AG09309 (cell line): ENCODE measurements around the gene TOMM6.

Experiments
- DNase-seq: peaks from one replicate; pipeline ENCODE4 v3.0.0-alpha.2; 2010; ENCODE audit warnings: low read depth
- H3K4me3 ChIP-seq: 2 replicates; pipeline ENCODE4 v1.5.1; 2011; ENCODE audit warnings: mild to moderate bottlenecking, low read depth, low read length, moderate library complexity; ENCODE audit not compliant: control insufficient read depth
- TF ChIP-seq, protein P1 (sequence below): IDR thresholded peaks from 2 replicates; pipeline ENCODE4 v1.5.1; 2011; ENCODE audit warnings: mild to moderate bottlenecking, low read depth, low read length, inconsistent platforms; ENCODE audit not compliant: insufficient read depth, control insufficient read depth; ENCODE audit errors: missing control alignments

Gene TOMM6

DNA sequence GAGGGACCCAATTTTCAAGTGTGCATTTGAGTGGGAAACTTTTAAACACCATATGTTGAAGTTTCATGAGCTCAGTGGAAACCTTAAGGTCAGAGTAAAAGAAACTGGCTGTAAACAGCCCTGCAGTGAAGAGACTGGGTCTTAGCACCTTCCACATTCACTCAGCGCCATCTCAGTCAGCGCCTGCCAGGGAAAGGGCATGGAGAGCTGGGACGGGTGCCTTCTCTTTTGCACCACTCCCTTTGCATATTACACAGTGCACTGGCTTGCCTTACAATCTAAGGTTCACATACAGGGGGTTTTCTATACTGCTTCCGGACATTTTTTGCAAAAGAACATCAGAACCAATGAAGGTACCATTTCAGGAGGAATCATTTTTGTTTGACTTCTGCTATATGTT is 4.5 kb downstream of the TOMM6 start:
- TF ChIP-seq, protein P1, sequence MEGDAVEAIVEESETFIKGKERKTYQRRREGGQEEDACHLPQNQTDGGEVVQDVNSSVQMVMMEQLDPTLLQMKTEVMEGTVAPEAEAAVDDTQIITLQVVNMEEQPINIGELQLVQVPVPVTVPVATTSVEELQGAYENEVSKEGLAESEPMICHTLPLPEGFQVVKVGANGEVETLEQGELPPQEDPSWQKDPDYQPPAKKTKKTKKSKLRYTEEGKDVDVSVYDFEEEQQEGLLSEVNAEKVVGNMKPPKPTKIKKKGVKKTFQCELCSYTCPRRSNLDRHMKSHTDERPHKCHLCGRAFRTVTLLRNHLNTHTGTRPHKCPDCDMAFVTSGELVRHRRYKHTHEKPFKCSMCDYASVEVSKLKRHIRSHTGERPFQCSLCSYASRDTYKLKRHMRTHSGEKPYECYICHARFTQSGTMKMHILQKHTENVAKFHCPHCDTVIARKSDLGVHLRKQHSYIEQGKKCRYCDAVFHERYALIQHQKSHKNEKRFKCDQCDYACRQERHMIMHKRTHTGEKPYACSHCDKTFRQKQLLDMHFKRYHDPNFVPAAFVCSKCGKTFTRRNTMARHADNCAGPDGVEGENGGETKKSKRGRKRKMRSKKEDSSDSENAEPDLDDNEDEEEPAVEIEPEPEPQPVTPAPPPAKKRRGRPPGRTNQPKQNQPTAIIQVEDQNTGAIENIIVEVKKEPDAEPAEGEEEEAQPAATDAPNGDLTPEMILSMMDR = no peak
- no peak for DNase-seq
- no peak overlapping the region for H3K4me3 ChIP-seq

DNA sequence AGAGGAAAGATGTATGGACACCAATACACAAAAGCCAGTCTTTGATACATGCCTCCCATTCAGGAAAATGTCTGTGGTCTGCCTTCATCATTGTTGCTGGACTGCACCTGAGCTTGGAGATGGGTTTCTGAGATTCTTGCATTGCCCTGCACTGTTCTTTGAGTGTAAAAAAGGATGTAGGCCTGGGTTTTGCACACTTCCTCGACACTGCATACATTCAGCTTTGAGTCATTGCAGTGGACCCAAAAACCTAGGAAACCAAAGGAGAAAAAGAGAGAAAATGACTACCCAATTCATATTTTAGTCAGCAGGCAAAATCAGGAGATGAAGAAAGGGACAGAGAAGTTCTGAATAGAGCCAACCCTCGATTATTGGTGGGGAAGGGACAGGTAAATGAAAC is 9.0 kb downstream of the TOMM6 start:
- DNase-seq = no peak
- TF ChIP-seq, protein P1 = no peak
- H3K4me3 ChIP-seq = no peak overlapping the region

DNA sequence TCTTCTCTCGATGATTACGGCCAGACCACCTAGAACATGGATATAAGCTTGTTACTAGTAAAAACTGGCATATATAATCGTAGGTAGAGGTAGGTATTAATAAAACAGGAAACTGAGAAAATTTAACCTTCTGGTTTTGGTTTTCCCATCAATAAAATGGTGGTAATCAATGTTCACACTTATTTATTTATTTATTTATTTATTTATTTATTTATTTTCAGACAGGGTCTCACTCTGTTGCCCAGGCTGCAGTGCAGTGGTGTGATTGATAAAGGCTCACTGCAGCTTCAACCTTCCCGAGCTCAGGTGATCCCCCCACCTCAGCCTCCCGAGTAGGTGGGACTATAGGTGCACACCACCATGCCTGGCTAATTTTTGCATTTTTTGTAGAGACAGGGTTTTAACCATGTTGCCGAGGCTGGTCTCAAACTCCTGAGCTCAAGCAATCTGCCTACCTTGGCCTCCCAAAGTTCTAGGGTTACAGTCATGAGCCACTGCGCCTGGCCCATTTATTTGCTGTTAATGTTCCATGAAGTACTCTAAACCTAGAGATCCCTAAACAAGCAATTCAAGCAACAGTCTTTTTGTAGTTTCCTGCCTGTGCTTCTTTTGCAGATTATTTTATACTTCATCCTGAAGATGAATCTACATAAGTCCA is 11.5 kb downstream of the TOMM6 start:
- no peak overlapping the region for H3K4me3 ChIP-seq
- no peak for DNase-seq
- TF ChIP-seq, protein P1 = no peak

DNA sequence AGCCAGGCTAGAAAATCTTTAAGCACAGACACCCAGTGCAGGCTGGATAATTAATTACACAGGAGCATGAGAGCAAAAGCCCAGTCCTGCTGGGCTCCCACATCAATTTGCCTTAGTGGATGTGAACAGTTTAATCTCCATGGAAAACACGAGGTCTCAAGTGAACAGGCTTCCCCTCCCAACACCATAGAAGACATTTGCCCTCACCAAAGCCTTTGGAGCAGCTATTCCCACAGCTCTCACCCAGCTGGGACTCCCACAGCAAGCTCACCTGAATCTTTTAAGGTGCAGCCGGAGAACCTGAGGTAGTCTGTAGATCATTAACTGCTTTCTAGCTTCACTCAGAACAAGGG is 12.0 kb downstream of the TOMM6 start:
- TF ChIP-seq, protein P1 = no peak
- no peak overlapping the region for H3K4me3 ChIP-seq
- DNase-seq = no peak

DNA sequence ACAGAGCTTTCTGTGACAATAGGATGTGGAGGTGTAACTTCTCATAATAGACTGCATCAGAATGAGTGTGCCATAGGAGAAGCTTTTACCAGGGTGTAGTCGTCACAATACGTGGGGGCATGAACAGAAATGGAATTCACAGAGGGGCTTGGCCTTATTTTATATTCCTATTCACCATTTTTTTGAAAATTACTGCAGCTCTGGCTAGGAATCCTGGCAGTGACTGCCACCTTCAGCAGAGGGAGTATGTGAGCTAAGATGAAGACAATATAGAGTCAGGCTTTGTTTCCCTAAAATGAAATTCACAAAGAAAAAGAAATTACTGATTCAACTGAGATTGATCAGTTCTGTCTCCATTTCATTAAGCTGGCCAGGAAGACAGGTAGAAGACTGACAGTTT is 13.9 kb downstream of the TOMM6 start:
- no peak for DNase-seq
- no peak overlapping the region for H3K4me3 ChIP-seq
- TF ChIP-seq, protein P1 = peak; percentile 71

GRCh38 chr6:41805830-41806774 is 18.6 kb downstream of the TOMM6 start:
- no peak overlapping the region for H3K4me3 ChIP-seq
- TF ChIP-seq, protein P1 = no peak

More at GRCh38 chr6:41805830-41806774, 18.6 kb downstream of the TOMM6 start:
- DNase-seq = no peak
